Neutrophil (primary cell): ENCODE results near the gene GBX1.

Experiments
- H3K27ac ChIP-seq: fragments of 200-600 bp; sonication (generic); 2 replicates; pipeline ENCODE4 v1.5.1; 2016; ENCODE audit warnings: mild to moderate bottlenecking, moderate library complexity
- H3K27me3 ChIP-seq: fragments of 200-600 bp; sonication (generic); 2 replicates; pipeline ENCODE4 v1.6.0; 2016; ENCODE audit warnings: mild to moderate bottlenecking
- H3K36me3 ChIP-seq: fragments of 200-600 bp; sonication (generic); 2 replicates; pipeline ENCODE4 v1.5.1; 2017
- H3K4me1 ChIP-seq, 2 experiments: fragments of 200-600 bp in 1 of 2; sonication (generic) in 1 of 2; 1 replicate in 1 of 2; 2 replicates in 1 of 2; pipeline versions ENCODE4 v1.5.1 to v1.6.1; 2013 to 2016; ENCODE audit warnings: low read depth in 1 of 2, low read length in 1 of 2, mild to moderate bottlenecking in 1 of 2, moderate library complexity in 1 of 2; ENCODE audit not compliant: control insufficient read depth in 1 of 2, insufficient read depth in 1 of 2
- H3K4me3 ChIP-seq, 2 experiments: fragments of 200-600 bp in 1 of 2; sonication (generic) in 1 of 2; 1 replicate in 1 of 2; 2 replicates in 1 of 2; pipeline ENCODE4 v1.5.1; 2013 to 2016; ENCODE audit warnings: low read depth in 1 of 2, low read length in 1 of 2, mild to moderate bottlenecking in 1 of 2, moderate library complexity in 1 of 2
- H3K9me3 ChIP-seq: fragments of 200-600 bp; sonication (generic); 2 replicates; pipeline ENCODE4 v1.5.1; 2016
- TF ChIP-seq, protein P1 (sequence below): fragments of 200-600 bp; sonication (generic); IDR thresholded peaks from 2 replicates; pipeline ENCODE4 v1.5.1; 2016; ENCODE audit warnings: antibody characterized with exemption

GBX1 gene

DNA sequence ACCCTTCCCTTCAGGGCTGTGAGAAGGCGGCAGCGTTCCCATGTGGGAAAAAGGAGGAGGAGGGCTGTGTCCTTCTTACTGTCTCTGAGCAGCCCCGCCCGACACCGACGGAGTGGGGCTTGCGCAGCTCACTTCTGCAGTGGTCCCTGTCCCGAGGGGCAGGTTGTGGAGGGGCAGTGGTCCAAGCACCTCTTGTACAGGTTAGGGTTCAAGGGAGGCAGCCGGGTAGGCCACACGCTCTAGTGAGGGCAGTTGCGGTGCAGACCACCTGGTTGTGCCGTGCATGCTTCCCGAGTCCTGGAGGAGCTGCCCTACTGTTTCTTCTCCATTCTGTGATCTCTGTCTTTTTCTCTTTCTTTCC, 48.5 kb downstream of the GBX1 start:
- no peak overlapping the region for H3K4me3 ChIP-seq
- TF ChIP-seq, protein P1, sequence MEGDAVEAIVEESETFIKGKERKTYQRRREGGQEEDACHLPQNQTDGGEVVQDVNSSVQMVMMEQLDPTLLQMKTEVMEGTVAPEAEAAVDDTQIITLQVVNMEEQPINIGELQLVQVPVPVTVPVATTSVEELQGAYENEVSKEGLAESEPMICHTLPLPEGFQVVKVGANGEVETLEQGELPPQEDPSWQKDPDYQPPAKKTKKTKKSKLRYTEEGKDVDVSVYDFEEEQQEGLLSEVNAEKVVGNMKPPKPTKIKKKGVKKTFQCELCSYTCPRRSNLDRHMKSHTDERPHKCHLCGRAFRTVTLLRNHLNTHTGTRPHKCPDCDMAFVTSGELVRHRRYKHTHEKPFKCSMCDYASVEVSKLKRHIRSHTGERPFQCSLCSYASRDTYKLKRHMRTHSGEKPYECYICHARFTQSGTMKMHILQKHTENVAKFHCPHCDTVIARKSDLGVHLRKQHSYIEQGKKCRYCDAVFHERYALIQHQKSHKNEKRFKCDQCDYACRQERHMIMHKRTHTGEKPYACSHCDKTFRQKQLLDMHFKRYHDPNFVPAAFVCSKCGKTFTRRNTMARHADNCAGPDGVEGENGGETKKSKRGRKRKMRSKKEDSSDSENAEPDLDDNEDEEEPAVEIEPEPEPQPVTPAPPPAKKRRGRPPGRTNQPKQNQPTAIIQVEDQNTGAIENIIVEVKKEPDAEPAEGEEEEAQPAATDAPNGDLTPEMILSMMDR, result no peak
- H3K27ac ChIP-seq, result no peak overlapping the region
- peaks cover 0 to 3% of the 10 kb centered on the region in 2 experiments for H3K4me1 ChIP-seq
- peaks cover 3% of the 10 kb centered on the region for H3K36me3 ChIP-seq
- no peaks in the 10 kb centered on the region for H3K9me3 ChIP-seq
- peaks cover 32% of the 10 kb centered on the region for H3K27me3 ChIP-seq

DNA sequence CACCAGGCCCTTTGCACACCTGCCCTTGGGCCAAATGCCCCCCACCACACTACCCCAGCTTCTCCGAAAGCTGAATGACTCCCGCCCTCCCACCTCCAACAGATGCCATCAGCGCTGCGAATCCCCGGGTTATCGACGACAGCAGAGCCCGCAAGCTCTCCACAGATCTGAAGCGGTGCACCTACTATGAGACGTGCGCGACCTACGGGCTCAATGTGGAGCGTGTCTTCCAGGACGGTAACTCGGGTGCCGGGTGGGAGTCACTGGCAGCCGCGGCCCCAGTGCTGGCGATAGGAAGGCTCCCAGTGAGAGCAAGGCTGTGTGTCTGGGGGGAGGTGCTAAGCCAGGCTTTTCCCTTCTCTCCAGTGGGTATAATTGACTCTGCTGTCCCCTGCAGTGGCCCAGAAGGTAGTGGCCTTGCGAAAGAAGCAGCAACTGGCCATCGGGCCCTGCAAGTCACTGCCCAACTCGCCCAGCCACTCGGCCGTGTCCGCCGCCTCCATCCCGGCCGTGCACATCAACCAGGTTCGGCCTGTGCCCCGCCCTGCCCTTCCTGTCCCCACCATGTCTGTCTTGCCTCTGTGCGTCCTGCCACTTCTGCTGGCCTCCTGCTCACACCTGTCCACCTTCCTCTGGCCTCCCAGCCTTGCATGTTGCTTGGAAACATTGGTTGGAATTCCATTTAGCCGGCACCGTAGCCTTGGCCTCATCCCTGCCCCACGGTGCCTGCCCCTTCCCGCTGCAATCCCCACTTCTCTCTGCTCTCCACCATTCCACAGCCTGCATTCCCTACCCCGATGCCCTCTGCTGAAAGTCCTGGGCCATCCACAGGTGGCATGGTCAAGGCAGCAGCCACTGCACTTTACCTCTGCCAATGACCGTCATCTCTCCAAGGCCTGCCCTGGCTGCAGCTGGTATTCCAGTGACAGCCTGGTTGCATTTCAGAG, 49.1 kb downstream of the GBX1 start:
- H3K36me3 ChIP-seq, result peaks cover 3% of the 10 kb centered on the region
- H3K4me3 ChIP-seq, result no peak overlapping the region
- peaks cover 38% of the 10 kb centered on the region for H3K27me3 ChIP-seq
- no peak overlapping the region for H3K27ac ChIP-seq
- peaks cover 0 to 3% of the 10 kb centered on the region in 2 experiments for H3K4me1 ChIP-seq
- H3K9me3 ChIP-seq, result no peaks in the 10 kb centered on the region
- TF ChIP-seq, protein P1, result no peak

DNA sequence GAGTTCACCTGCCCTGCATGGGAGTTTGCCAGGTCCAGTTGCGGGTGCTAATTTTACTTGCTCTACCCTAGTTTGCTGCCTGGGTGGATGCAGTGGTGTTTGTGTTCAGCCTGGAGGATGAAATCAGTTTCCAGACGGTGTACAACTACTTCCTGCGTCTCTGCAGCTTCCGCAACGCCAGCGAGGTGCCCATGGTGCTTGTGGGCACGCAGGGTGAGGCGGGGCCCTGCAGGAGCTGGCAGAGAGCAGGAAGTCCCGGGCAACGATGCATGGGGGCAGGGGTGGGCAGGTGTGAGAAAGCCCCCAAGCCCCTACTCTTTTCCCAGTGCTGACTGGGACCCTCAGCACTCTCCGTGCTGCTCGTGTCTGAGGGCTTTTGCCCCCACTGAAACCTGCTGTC, 49.9 kb downstream of the GBX1 start:
- H3K36me3 ChIP-seq, result peaks cover 3% of the 10 kb centered on the region
- H3K4me1 ChIP-seq, result peaks cover 0 to 3% of the 10 kb centered on the region in 2 experiments
- no peak overlapping the region for H3K27ac ChIP-seq
- TF ChIP-seq, protein P1, result no peak
- H3K27me3 ChIP-seq, result peaks cover 46% of the 10 kb centered on the region
- H3K4me3 ChIP-seq, result no peak overlapping the region
- no peaks in the 10 kb centered on the region for H3K9me3 ChIP-seq

DNA sequence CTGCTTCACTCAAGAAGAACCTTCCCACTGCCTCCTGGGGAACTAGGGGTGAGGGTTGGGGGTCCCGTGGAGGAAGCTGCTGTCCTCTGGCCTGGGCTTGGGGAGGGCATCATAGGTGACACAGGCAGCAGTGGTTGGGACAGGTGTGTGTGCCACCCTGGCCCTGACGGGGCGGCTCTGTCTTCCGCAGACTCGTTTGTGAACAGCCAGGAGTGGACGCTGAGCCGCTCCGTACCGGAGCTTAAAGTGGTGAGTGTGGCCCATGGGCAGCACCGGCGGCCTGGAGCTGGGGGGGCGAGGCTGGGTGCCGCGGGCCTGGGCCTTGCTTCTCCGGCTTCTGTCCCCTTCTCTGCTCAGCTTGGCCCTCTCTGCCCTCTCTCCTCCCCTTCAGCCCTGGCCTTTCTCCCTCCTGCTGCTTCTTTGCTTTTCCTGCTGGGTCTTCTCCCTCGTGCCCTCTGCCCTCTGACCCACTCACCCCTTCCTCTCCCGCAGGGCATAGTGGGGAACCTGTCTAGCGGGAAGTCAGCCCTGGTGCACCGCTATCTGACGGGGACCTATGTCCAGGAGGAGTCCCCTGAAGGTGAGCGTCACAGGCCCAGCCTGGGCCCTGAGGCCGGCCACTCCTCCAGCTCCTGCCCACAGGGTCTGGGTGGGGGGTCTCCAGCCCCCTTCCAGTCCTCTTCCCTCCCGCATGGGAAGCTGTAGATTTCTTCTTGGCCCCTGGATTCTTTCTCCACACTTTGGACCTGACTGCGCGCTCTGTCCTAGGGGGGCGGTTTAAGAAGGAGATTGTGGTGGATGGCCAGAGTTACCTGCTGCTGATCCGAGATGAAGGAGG, 50.7 kb downstream of the GBX1 start:
- H3K4me3 ChIP-seq, result no peak overlapping the region
- H3K4me1 ChIP-seq, result peaks cover 0 to 3% of the 10 kb centered on the region in 2 experiments
- TF ChIP-seq, protein P1, result no peak
- H3K9me3 ChIP-seq, result no peaks in the 10 kb centered on the region
- H3K27me3 ChIP-seq, result peaks cover 48% of the 10 kb centered on the region
- no peak overlapping the region for H3K27ac ChIP-seq
- peaks cover 3% of the 10 kb centered on the region for H3K36me3 ChIP-seq

DNA sequence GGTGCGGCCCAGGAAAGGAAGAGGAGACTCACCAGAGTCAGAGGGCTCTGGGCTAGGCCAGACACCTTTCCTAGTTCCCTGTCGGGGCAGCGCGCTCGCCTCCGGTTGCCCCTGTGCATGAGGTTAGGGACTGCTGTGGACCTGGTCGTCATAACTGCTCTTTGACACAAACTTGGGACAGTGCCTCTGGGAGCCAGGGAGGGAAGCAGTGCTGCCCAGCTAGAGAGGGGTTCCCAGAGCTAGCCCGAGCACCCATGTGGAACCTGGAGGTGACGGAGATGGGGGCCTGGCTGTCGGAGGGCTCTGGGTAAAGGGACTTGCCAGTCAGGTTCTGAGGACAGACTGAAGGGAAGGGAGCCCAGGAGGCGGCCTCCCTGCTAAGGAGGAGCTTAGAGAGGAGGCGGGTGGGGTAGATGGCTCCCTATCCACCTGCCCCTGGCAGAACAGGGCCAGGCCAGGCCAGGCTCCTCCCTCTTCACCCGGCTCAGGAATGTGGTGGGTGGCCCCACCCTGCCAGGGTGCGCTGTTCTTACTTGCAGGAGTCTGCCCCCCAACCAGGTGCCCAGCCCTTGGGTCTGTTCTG, 51.6 kb downstream of the GBX1 start:
- Histone ChIP-seq H3K4me3 (no peak overlapping the region), H3K27ac (no peak overlapping the region), H3K9me3 (no peaks in the 10 kb centered on the region), H3K4me1 (peaks cover 0 to 3% of the 10 kb centered on the region in 2 experiments), H3K27me3 (peaks cover 48% of the 10 kb centered on the region), H3K36me3 (peaks cover under 1% of the 10 kb centered on the region)
- TF ChIP-seq, protein P1, result no peak
